ENCODE measurements around the gene ZNF205.
"Not testable (repeated sequence)": the region's sequence is repeated elsewhere in the genome, so short reads cannot be mapped to it uniquely, and the experiment has no call there.

ZNF205 gene

DNA sequence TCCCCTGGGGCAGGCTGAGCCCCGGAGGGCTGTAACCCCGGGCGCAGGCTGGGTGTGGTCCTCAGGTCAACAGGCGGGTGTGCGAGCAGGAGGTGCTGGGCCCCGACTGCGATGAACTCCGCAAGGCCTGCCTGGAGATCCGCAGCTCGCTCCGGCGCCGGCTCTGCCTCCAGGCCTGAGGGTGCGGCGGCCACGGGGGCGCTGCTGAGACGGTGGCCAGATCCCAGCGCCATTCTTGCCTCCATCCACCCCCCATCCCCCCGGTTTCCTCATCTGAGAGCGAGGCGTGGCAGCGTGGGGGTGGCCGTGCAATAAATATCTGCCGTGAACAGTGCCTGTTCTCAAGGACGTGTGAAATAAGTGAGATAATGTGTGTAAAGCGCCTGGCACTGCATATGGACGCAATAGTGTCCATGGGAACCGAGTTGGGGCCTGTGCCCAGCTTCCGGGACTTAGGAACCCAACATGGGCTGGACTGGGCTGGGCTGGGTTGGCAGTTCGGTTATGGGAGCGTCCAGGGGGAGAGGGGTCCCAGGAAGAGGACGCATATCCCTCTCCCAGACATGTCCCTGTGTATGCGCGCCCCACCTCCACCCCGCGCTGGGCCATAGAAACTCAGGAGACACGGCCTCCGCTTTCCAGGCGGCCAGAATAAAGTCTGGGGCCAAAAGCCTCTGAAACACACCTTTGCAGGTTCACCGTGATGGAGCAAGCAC is 37.4 kb downstream of the ZNF205 start:
- DNase-seq = peak in 1 of 5 donors; percentile 65

DNA sequence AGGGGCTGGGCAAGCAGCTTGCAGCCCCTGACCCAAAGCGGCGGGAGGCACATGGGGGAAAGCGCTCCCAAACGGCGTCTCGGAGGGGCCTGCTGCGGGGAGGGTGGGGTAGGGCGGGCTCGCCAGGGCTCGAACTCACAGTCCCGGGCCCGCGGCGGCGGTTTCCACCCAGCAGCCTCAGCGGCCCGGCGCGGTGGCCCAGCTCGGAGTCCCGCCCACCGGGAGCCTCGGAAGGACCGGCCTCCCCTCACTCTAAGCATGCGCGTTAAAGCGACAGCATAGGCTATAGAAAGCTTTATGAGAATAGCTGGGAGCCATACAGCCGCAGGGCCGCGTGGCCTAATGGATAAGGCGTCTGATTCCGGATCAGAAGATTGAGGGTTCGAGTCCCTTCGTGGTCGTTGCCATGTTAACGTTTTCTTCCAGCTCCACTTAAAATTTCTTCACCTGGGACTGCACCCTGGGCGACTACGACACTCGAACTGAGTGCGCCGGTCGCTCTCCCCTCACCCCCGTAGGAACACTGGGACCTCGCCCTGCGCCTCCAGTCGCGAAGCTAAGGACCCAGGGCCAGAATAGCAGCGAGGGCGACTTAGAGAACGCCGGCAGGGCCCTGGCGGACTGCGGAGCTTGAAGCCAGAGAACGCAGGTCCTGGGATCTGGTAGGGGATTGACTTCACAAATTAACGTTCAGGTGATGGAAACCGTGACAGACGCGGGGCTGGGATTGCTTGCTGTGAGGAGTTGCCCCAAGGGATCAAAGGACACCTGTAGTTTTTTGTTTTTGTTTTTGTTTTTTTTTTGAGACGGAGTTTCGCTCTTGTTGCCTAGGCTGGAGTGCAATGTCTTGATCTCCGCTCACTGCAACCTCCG is 38.2 kb downstream of the ZNF205 start:
- DNase-seq = peak; percentile 89 to 96 (median 94)

DNA sequence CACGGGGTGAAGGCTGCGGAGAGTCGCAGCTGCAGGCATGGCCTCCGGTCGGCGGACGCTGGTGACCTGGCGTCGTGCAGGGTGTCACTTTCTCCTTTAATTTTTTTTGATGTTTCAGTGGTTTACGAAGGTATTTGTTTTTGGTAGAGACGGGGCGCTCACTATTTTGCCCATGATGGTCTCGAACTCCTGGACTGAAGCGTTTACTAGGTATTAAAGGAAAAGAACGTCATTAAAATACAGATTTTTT is 39.6 kb downstream of the ZNF205 start:
- no peak for DNase-seq

DNA sequence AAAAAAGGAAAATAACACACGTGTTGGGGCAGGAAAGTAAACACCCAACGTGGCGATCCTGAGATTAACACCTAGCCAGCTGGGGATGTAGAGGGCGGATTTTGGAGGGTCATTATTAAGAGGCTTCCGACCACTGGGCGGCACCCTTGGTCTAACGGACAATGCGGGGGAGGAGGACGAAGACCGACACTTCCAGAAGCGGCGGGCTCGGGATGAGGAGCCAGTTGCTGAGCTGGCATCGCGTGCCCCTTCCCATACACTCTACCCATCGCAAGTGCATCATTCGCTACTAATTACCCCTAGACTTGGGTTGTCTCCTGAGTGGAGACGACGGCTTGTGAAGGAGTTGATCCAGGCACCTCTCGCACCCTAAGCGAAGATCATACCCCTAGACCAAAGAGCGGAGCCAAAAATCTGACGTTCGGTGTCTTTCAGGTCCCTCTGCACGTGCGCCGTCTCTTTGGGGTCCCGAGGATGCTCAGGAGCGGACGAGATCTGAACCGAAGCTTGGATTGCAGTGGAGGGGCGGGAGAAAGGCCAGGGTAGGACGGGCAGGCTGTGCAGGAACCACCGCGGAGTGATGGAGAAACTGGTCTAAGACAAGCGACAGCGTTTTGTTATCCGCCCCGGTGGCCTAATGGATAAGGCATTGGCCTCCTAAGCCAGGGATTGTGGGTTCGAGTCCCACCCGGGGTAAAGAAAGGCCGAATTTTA is 40.0 kb downstream of the ZNF205 start:
- peak in 4 of 5 donors; percentile 25 to 84 (median 54) for DNase-seq

DNA sequence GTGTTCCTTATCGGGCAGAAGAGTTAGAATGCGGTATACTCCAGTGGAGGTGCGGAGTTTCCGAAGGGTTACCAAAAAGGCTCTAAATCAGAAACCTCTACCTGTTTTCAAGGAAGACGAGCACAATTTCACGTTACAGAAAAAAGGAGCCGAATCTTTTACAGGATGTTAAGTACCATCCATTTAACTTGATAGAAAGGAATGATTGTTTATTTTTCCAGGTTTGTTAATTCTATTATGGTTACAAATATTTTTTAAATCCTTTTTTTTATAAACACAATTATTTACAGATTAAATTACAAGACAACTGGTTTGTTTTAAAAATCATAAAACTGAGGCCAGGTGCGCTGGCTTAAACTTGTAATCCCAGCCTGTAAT is 40.6 kb downstream of the ZNF205 start:
- no peak for DNase-seq

DNA sequence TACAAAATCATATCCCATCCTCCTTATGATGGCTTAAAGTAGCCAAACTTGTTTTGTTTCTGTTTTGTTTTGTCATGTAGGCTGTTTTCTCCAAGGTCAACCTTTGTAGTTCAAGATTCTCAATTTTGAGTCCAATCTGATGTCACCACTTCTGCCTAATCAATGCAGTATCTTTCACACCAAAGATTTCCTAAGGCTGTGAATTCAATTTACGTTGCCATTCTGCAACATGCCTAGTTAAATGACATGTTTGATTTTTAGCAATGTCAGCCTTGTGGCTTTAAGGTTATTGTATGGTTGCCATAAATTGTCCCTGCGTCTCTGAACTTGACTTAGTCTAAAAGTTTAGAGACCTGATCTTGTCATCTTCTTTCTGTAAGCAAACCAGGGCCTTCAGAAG is 42.8 kb downstream of the ZNF205 start:
- DNase-seq = no peak

DNA sequence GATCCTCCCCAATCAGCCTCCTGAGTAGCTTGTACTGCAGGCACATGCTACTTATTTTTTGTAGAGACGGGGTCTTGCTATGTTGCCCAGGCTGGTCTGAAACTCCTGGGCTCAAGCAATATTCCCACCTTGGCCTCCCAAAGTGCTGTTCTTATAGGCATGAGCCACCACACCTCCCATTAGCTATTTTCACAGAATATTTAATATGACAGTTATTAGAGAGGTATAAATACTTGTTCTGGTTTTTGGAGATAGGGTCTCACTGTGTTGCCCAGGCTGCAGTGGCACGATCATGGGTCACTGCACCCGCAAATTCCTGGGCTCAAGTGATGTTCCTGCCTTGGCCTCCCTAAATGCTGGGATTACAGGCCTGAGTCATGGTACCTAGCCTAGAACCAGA is 43.6 kb downstream of the ZNF205 start:
- DNase-seq = no peak

DNA sequence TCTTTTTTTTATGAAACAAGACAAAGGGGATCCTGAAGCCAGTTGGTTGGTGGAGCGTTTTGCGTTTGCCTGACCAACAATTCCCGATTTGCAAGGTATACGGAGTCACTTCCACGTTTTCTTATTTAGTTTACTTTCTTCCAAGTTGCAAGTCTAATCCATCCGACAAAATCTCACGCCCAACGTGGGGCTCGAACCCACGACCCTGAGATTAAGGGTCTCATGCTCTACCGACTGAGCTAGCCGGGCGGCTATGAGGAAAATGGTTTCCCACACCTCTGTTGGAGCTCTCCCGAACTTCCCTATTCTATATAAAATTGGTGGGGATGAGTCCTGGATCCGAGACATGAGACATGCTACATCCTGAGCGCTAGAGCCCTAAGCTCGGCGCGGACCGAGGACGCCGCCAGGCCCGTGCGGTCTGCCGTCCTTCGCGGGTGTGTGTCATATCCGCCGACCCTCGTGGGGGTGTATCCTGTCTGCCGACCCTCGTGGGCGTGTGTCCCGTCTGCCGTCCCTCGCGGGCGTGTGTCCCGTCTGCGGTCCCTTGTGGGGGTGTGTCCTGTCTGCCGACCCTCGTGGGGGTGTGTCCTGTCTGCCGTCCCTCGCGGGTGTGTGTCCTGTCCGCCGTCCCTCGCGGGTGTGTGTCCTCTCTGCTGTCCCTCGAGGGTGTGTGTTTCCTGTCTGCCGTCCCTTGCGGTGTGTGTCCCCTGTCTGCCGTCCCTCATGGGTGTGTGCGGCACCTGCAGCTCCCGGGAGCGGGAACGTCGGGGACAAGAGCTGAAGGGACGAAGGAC is 45.0 kb downstream of the ZNF205 start:
- DNase-seq = peak in 4 of 5 donors; percentile 47 to 66 (median 58)

DNA sequence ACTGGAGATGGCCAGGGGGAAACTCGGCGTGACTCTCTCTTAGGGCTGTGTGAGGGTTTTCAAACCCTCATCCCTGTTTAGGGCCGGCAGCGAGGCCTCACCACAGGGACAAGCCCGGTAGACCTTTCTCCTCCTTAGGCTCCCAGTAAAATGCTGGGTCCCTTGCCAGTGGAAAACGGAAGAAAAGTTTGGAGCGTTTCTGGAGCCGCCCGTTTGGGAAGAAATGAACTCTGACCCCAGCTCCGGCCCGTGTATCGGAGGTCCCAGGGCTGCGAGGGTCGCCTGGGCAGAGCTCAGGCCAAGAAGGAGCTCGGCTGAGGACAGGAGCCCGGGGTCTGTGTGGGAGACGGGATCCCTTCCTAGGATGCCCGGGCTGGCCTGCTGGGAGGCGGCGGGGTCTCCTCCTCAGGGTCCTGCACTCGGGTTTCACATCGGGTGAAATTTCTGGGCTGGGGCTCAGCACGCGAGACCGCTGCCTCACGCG is 45.7 kb downstream of the ZNF205 start:
- no peak for DNase-seq

DNA sequence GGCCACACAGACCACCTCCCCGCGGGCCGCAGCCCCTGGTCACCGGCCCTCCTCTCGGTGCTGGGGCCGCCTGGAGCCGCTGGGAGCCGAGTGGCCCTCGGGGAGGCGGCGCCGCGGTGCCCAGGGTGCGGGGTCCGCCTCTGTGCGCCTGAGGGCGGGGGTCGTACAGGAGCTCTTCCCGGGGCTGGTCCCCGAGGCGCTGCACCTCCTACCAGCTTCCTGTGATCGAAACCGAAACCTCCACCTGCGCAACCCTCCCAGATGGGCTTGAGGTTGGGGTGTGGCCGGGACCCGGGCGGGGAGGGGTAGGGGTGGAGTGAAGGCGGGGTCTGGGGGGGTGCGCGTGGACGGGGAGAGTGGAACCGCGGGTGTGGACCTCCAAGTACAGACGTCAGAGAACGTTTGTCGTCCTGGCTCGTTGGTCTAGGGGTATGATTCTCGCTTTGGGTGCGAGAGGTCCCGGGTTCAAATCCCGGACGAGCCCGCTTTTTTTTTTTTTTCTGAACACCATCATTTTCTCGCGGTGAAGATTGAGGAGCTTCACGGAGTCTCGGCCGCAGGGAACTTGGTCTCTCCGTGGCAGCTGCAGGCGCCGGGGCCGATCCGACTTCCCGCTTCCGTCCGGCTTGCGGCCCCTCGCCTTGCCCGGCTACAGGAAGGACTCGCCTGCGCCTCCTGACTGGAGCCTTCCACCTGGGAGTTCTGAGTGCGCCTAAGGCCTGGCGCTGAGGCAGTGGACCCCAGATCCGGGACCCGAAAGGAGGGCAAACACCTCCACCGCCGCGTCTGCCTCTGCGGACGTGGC is 46.3 kb downstream of the ZNF205 start:
- DNase-seq = peak; percentile 87 to 94 (median 94)

DNA sequence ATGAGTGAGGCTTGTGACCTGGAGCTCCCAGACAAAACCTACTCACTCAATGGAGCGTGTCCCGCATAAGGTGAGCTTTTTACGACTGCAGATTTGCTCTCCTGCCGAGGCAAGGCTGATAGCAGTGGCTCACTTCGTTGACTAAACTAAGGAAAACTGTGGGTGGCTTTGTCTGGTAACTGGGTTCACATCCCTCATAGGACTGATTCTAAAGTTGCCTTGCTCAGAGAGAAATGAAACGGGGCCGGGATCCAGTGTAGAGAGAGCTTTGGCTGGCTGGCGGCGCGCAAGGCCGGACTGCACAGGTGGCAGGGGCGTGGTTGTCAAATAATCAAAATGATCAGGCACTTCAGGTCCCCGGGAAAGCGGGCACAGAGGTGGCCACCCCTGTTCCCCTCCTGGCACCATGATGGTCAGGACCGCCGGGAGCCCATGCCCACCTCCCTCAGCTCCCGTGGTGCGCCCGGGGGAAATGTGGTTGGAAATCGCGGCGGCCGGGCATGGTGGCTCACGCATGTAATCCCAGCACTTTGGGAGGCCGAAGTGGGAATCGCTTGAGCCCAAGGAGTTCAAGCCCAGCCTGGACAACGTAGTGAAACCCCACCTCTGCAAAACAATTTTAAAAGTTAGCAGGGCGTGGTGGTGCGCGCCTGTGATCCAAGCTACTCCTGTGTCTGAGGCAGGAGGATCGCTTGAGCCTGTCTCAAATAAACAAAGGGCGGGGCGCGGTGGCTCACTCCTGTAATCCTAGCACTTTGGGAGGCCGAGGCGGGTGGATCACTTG is 49.0 kb downstream of the ZNF205 start:
- no peak for DNase-seq

DNA sequence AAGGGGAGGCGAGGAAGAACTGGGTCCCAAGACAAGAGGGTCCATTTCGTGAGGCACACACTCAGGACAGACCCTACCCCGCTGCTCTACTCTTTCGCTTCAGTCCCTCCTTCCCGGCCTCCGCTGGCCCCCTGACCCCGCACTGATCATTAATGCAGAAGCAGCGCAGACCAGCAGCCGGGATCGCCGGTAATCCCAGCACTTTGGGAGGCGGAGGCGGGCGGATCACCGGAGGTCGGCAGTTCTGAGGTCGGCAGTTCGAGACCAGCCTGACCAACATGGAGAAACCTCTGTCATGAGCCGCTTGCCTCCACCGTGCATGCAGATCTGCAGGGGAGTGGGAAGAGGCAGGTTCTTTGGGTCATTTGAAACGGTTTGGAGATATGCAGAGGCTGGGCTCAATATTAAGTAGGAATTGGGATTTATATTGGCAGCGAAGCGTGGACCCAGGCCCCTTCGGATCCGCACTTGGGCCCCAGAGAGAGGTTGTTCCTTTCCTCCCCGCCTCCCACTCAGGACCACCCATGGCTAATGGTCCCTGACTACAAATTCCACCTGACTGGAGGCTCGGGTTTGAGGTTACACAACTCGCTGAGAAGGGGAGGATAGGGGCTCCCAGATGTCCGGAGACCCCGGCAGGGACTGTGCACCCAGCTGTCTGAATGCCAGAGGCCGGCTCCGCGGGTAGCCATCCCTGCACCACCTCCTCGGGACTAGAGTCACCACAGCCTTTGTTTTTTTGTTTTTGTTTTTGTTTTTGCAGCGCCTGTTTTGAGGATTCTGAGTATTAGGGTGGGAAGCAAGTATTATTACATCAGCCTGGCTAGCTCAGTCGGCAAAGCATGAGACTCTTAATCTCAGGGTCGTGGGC is 52.0 kb downstream of the ZNF205 start:
- no peak for DNase-seq

DNA sequence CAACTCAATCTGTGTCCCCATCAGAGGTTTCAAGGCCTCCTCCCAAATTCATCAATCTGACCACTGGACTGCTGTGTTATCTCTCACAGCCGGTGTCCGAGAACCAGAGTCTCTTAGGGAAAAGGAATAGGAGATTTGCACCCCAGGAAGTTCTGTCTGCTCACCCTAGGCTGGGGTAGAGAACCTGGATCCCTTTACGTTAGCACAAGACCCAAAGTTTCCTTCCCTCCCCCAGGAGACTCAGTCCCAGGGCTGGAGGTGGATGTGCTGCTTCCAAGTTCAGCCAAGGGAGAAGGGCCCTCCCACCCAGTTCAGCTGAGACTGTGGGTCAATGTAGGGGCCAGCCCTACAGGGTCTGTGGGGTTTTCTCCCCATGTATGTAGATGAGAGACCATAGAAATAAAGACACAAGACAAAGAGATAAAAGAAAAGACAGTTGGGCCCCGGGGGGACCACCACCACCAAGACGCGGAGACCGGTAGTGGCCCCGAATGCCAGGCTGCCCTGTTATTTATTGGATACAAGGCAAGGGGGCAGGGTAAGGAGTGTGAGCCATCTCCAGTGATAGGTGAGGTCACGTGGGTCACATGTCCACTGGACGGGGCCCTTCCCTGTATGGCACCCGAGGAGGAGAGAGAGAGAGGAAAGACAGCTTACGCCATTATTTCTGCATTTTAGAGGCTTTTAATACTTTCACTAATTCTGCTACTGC is 52.9 kb downstream of the ZNF205 start:
- no peak for DNase-seq

DNA sequence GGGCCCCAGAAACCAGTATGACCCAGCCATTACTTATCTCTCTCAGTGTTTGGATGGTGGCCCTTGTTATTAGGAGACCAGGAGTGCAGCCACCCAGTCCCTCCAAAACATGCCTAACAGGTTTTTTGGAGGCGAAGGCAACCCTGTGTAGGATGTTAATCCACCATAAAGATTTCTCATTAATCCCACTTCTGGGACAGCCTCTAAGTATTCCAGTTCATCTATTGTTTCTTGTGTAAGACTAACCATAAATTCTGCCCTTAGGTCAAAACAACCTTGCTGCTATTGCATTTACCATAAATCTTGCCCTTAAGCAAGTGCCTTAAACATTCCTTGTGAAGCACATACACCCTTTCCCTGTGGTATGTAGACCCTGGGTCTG is 54.1 kb downstream of the ZNF205 start:
- DNase-seq = no peak

DNA sequence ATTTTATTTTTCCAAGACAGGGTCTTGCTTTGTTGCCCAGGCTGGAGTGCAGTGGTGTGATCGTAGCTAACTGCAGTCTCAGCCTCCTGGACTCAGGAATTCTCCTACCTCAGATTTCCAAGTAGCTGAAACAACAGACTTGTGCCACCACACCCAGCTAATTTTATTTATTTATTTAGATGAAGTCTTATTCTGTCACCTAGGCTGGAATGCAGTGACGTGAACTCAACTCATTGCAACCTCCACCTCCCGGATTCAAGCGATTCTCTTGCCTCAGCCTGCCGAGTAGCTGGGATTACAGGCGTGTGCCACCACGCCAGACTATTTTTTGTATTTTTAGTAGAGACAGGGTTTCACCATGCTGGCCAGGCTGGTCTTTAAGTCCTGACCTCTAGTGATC is 56.3 kb downstream of the ZNF205 start:
- not testable (repeated sequence) for DNase-seq
